Gastrocnemius medialis (tissue), 4 donors: ENCODE data around the gene SEMA4C. TPM values are rescaled to one million over a fixed set of nuclear protein-coding genes. Genes with fewer than 3 reads are reported as not detected.

Experiments used
- ATAC-seq, 2 donors: fragments of 150-250 bp; one replicate each; pipeline ENCODE4 v1.9.1; 2016
- DNase-seq, 2 donors: peaks; one replicate each; pipeline ENCODE4 v3.0.0-alpha.2; 2019
- H3K27ac ChIP-seq, 4 donors: fragments of 200-600 bp; sonication (generic); 1 replicate in 1 of 4; 2 replicates in 3 of 4; pipeline ENCODE4 v1.5.1; 2016 to 2018; ENCODE audit warnings: mild to moderate bottlenecking in 2 of 4, moderate library complexity in 1 of 4
- H3K27me3 ChIP-seq, 3 donors: fragments of 200-600 bp; sonication (generic) in 2 of 3; 1 replicate in 1 of 3; 2 replicates in 2 of 3; pipeline versions ENCODE4 v1.5.1 to v1.6.0; 2016 to 2019; ENCODE audit warnings: mild to moderate bottlenecking in 1 of 3, moderate library complexity in 1 of 3
- H3K36me3 ChIP-seq, 2 donors: fragments of 200-600 bp; sonication (generic) in 1 of 2; one replicate each; pipeline ENCODE4 v1.5.1; 2017 to 2018
- H3K4me1 ChIP-seq, 2 donors: fragments of 200-600 bp; sonication (generic) in 1 of 2; one replicate each; pipeline ENCODE4 v1.5.1; 2016 to 2017; ENCODE audit warnings: mild to moderate bottlenecking in 2 of 2
- H3K4me3 ChIP-seq, 4 donors: fragments of 200-600 bp; sonication (generic) in 3 of 4; 1 replicate in 1 of 4; 2 replicates in 3 of 4; pipeline ENCODE4 v1.5.1; 2016 to 2019; ENCODE audit warnings: mild to moderate bottlenecking in 2 of 4
- H3K9me3 ChIP-seq, 3 donors: fragments of 200-600 bp; sonication (generic) in 2 of 3; 1 replicate in 1 of 3; 2 replicates in 2 of 3; pipeline ENCODE4 v1.5.1; 2016 to 2019
- POLR2A ChIP-seq, 2 donors: fragments of 450-650 bp; IDR thresholded peaks; one replicate each; pipeline ENCODE4 v1.6.1; 2017; ENCODE audit warnings: antibody characterized with exemption in 2 of 2, mild to moderate bottlenecking in 2 of 2, moderate library complexity in 2 of 2
- in situ Hi-C, 4 donors: fragments of 200-750 bp; cut with MboI; loops; one replicate each; pipeline versions ENCODE4 v1.15.0 to v1.8.0; 2017; ENCODE audit warnings: low sequenced_read_pairs in 4 of 4
- intact Hi-C: fragments of 100-400 bp; cut with DNase I; formaldehyde crosslinking; loops from one replicate; pipeline ENCODE4 v1.15.1; 2023; ENCODE audit warnings: low total_unique reads
- total RNA-seq, 4 donors: library from RNA; depleted of rRNA; stranded (reverse); fragments of >200 nt; gene quantifications; one replicate each; pipeline versions ENCODE4 v1.1.0 to v1.2.3, GENCODE V29; 2016
- TF ChIP-seq, protein P1 (sequence below), 5 experiments: fragments of 450-650 bp in 3 of 5; fragments of 200-600 bp in 2 of 5; sonication (generic) in 2 of 5; IDR thresholded peaks in 4 of 5; conservative IDR thresholded peaks in 1 of 5; 1 replicate in 4 of 5; 2 replicates in 1 of 5; pipeline ENCODE4 v1.5.1; 2016 to 2019; ENCODE audit warnings: antibody characterized with exemption in 5 of 5, mild to moderate bottlenecking in 3 of 5, moderate library complexity in 3 of 5

Gene SEMA4C
- total RNA-seq, 4 donors from 2014 or later: 3.2 to 8.6 (median 6.5) TPM

DNA sequence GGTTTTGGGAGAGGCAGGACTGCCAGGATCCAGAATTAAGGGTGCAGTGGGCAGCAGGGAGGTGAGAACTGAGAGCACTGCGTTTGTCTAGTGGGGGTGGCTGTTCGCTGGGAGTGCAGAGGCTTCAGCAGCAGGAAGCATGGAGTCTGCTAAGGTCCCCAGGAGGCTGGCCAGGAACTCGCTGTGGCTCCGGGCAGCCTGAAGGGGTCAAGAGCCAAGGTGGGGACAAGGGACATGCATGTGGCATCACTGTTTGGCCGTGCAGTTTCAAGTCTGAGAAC lies 43.2 kb upstream of the SEMA4C start:
- ATAC-seq (no peak), DNase-seq (no peak)
- H3K9me3 ChIP-seq: no peaks in the 10 kb centered on the region
- H3K27me3 ChIP-seq: no peaks in the 10 kb centered on the region
- H3K4me1 ChIP-seq: peaks cover 4 to 10% of the 10 kb centered on the region in 2 donors
- no peaks in the 10 kb centered on the region for H3K36me3 ChIP-seq
- in situ Hi-C loops (no loop called here), intact Hi-C loops (no loop called here)
- TF ChIP-seq, protein P1, sequence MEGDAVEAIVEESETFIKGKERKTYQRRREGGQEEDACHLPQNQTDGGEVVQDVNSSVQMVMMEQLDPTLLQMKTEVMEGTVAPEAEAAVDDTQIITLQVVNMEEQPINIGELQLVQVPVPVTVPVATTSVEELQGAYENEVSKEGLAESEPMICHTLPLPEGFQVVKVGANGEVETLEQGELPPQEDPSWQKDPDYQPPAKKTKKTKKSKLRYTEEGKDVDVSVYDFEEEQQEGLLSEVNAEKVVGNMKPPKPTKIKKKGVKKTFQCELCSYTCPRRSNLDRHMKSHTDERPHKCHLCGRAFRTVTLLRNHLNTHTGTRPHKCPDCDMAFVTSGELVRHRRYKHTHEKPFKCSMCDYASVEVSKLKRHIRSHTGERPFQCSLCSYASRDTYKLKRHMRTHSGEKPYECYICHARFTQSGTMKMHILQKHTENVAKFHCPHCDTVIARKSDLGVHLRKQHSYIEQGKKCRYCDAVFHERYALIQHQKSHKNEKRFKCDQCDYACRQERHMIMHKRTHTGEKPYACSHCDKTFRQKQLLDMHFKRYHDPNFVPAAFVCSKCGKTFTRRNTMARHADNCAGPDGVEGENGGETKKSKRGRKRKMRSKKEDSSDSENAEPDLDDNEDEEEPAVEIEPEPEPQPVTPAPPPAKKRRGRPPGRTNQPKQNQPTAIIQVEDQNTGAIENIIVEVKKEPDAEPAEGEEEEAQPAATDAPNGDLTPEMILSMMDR (IDR thresholded peaks at IDR 0.05 in 4 of 5, conservative IDR thresholded peaks at IDR 0.05 in 1 of 5): no peak
- no peak for TF ChIP-seq POLR2A (IDR thresholded peaks at IDR 0.05)
- no peak overlapping the region for H3K4me3 ChIP-seq
- H3K27ac ChIP-seq: no peak overlapping the region

DNA sequence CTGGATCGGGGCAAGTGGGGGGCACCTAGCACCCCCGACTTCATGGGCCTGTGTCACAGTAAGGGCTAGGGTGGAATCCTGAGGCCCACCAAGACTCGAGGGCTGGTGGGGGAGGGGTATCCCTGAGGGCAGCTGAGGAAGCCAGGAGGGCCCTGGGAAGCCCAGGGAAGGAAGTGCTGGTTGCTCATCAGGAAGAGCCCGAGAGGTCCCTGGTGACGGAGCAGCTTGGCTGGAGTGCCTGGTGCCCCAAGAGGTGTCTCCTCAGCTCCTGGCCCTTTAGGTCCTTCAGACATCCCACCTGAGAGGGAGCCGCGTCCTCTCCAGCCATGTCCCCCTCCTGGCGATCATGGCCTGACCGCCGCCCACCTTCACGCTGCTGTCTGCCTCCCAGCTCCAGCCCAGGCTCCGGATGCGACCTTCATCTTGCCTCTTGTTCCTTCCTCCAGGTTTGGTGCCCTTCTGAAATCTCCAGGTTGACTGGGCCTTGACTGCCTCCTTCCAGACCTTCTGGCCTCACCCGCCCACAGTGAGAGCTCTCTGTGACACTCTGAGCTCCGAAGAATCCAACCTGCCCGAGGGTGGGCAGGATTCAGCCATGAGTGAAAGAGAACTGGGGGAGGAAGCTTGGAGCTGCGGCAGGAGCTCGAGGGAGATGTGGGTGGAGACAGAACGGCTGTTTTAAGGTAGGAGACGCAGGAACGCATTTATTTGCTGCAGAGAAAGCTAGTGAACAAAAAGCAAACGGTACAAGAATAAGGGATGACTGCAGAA lies 42.7 kb upstream of the SEMA4C start:
- intact Hi-C loops: no loop called here
- DNase-seq (no peak), ATAC-seq (no peak)
- Histone ChIP-seq H3K9me3 (no peaks in the 10 kb centered on the region), H3K36me3 (no peaks in the 10 kb centered on the region), H3K4me1 (peaks cover 9 to 16% of the 10 kb centered on the region in 2 donors), H3K27me3 (no peaks in the 10 kb centered on the region), H3K4me3 (no peak overlapping the region), H3K27ac (no peak overlapping the region)
- TF ChIP-seq POLR2A (IDR thresholded peaks at IDR 0.05): no peak
- in situ Hi-C loops: no loop called here

DNA sequence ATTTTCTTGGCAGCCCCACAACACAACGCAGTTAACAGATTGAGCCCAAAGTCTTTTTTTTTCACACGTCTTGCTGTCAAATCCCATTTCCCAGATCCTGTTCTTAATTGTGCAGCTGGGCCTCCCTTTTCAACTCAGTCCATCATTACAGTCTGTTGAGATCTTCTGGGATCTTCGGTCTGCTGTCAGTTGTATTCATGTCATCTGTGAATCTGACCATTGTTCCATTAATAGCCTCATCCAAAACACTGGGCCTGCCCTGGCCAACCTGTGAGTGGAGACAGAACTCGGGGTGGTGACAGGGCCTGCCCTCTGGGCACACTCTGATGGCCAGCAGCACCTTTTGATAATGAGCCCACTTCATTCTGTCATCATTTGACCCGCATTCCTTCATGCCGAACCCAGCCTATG lies 39.7 kb upstream of the SEMA4C start:
- H3K27ac ChIP-seq: peak overlapping the region in 2 of 4 donors; percentile 10 to 38
- H3K4me3 ChIP-seq: no peak overlapping the region
- DNase-seq (no peak), ATAC-seq (no peak)
- peaks cover 26 to 27% of the 10 kb centered on the region in 2 donors for H3K4me1 ChIP-seq
- H3K9me3 ChIP-seq: no peaks in the 10 kb centered on the region
- H3K27me3 ChIP-seq: no peaks in the 10 kb centered on the region
- no peaks in the 10 kb centered on the region for H3K36me3 ChIP-seq
- no peak for TF ChIP-seq POLR2A (IDR thresholded peaks at IDR 0.05)
- TF ChIP-seq, protein P1 (IDR thresholded peaks at IDR 0.05 in 4 of 5, conservative IDR thresholded peaks at IDR 0.05 in 1 of 5): no peak
- in situ Hi-C loops (no loop called here), intact Hi-C loops (loop anchor here (5.0 kb wide), 1 partner anchor 43 kb away; no protein-coding TSS in a partner anchor)

DNA sequence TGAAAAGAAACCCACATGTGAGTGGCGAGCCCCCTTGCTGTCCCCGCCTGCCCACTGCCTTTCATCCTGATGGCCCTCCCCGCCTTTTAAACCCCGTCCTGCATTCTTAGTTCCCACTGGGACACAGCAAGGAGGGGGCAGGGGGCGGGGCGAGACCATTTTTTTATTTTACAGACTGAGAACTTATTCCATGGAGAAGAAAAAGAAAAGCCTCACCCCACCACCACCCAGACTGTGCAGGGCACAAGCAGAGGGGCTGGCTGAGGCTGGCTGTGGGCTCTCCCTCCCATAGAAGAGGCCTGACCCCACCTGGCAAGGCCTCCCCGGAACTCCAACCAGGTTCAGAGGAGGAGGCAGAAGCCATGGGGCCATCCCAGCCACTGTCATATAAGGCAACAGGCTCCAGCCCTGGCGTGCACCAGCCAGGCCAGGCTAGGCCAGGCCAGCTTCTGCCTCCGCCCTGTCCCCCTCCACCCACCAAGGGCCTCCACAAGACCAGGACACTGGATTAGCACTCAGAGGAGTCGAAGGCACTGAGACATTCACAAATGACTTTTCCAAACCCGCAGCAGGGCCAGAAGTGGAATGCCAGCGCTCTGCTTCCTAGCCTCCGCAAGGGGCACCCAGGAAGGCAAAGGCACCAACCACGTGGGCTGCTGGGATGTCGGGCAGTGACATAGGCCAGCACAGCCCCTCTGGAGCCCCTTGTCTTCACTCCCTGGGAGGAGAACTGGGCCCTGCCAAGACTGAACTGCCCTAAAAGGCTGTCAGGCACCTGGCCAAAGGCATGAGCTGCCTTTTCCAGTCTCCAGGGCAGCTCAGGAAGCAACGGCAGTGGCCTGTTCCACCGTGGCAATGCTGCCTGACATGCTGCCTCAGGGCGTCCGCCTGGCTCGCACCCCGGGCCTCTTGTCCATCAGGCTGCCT lies 37.5 kb upstream of the SEMA4C start:
- peak overlapping the region; percentile 69 to 80 (median 78) for H3K27ac ChIP-seq
- H3K4me3 ChIP-seq: peak overlapping the region; percentile 18 to 32 (median 24)
- peaks cover 24 to 26% of the 10 kb centered on the region in 2 donors for H3K4me1 ChIP-seq
- no peaks in the 10 kb centered on the region for H3K36me3 ChIP-seq
- DNase-seq (peak; percentile 53 to 79), ATAC-seq (peak; percentile 77 to 88)
- no peaks in the 10 kb centered on the region for H3K9me3 ChIP-seq
- H3K27me3 ChIP-seq: no peaks in the 10 kb centered on the region
- in situ Hi-C loops (no loop called here), intact Hi-C loops (loop anchor here (1.0 to 5.0 kb wide), 3 partner anchors 39 to 49 kb away; partner anchors contain the start of gene ANKRD39)
- TF ChIP-seq, protein P1 (IDR thresholded peaks at IDR 0.05 in 4 of 5, conservative IDR thresholded peaks at IDR 0.05 in 1 of 5): peak in 2 of 5 experiments; percentile 4 to 12
- peak; percentile 26 to 38 for TF ChIP-seq POLR2A (IDR thresholded peaks at IDR 0.05)

DNA sequence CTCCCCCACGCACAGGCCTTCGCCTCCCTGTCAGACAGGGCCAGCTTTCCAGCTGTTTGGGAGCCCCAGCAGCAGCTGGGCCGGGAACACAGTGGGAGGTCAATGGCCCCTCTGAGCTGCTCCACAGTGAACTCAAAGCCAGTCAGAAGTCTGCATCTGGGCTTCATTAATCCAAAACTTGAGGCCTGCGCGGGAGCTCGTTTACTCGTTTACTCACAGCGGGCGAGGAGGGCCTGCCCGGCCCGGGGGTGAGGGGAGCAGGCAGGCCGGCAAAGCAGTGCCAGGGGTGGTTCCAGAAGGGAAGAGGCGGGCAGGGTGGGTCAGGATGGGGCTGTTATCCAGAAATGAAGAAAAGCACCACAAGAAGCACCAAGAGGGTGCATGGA lies 36.8 kb upstream of the SEMA4C start:
- intact Hi-C loops: loop anchor here (1.0 to 5.0 kb wide), 3 partner anchors 38 to 48 kb away; partner anchors contain the start of gene ANKRD39
- peaks cover 24 to 26% of the 10 kb centered on the region in 2 donors for H3K4me1 ChIP-seq
- no peak for TF ChIP-seq POLR2A (IDR thresholded peaks at IDR 0.05)
- TF ChIP-seq, protein P1 (IDR thresholded peaks at IDR 0.05 in 4 of 5, conservative IDR thresholded peaks at IDR 0.05 in 1 of 5): no peak

More for the DNA sequence above, 36.8 kb upstream of the SEMA4C start:
- no peaks in the 10 kb centered on the region for H3K36me3 ChIP-seq
- ATAC-seq: peak; percentile 8 to 14
- no peaks in the 10 kb centered on the region for H3K27me3 ChIP-seq
- no peaks in the 10 kb centered on the region for H3K9me3 ChIP-seq
- H3K27ac ChIP-seq: peak overlapping the region; percentile 69 to 80 (median 78)
- H3K4me3 ChIP-seq: peak overlapping the region in 3 of 4 donors; percentile 18 to 29 (median 18)
- DNase-seq: no peak
- in situ Hi-C loops: no loop called here
